GM12864 (cell line): Measurements from ENCODE around the gene GNAS.

ENCODE experiments used
- DNase-seq: peaks from one replicate; pipeline ENCODE4 v3.0.0-alpha.2; 2011; ENCODE audit warnings: low read depth
- H3K4me3 ChIP-seq: 2 replicates; pipeline ENCODE4 v1.5.1; 2011; ENCODE audit warnings: mild to moderate bottlenecking, low read depth, low read length, control low read depth
- CTCF ChIP-seq: IDR thresholded peaks from 2 replicates; pipeline ENCODE4 v1.5.1; 2011; ENCODE audit warnings: low read depth, mild to moderate bottlenecking, moderate library complexity, low read length, control low read depth, inconsistent platforms; ENCODE audit errors: missing control alignments

Gene GNAS

DNA sequence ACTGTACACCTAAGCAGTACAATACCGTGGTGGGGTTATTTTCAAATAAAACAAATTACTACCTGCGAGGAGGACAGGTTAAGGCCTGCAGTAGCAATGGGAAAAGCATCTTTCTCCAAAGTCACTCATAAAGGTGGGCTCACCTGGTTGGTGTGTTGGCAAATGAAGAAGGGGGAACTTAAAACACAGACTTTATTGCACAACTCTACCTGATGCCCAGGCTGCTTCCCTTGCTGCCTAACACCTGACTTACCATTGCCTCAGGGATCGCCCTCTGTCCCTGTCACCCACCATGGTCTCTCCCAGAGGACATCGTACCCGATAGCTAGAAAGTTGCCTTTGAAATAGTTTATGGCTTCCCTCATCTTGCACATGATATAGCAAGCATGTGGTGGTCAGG, 53.6 kb downstream of the GNAS start:
- DNase-seq = no peak
- no peak for TF ChIP-seq CTCF
- H3K4me3 ChIP-seq = peak overlapping the region; percentile 16; the same call in 1 of the 2 replicates

GRCh38 chr20:58906894-58907293, 54.4 kb downstream of the GNAS start:
- no peak for TF ChIP-seq CTCF
- H3K4me3 ChIP-seq = peak overlapping the region; percentile 39; the same call in 1 of the 2 replicates
- DNase-seq = no peak

DNA sequence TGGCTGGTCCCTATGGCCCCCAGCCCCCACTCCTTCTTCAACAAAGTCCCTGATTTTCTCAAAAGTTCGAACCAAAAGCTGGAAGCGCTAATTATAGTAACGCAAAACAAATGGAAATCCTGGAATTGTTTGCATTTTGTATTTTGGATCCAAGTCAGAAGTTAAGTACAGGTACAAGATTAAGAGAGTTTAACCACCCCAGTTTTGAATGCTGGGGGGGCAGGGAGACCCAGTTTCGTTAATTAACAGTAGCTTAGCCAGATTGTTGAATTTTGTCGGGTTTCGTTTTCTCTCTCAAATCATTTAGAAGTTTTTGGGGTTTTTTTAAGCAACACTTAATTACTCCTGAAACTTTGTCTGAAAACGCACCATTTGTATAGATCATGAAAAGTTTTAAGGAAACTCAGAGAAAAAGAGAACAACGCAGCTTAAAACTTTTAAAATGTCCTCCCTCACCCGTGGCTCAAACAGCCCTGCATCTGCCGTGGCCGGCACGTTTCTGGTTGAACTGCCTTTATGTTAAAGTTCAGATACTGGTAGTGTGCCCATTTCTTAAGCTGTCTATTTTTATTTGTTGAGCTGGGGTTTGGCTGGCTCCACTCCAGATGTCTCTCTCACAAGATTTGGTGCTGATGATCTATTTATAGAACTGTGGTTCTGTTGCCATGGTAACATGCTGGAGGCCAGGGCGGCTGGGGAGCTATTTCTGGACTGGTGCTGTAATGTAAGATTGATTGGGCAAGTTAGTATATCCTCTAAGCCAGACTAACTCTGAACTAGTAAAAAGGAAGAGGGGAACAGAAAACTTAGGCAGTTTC, 55.0 kb downstream of the GNAS start:
- peak; percentile 99 for DNase-seq
- TF ChIP-seq CTCF = no peak
- peak overlapping the region; percentile 39 for H3K4me3 ChIP-seq

GRCh38 chr20:58908221-58908620, 55.7 kb downstream of the GNAS start:
- no peak for DNase-seq
- H3K4me3 ChIP-seq = peak overlapping the region; percentile 28; the same call in 1 of the 2 replicates
- no peak for TF ChIP-seq CTCF

- DNase-seq = no peak
- TF ChIP-seq CTCF = no peak
- no peak overlapping the region; the same call in 1 of the 2 replicates for H3K4me3 ChIP-seq
Observed at GRCh38 chr20:58908941-58909340, 56.4 kb downstream of the GNAS start.

GRCh38 chr20:58909585-58909984, 57.1 kb downstream of the GNAS start:
- no peak for DNase-seq
- no peak overlapping the region for H3K4me3 ChIP-seq
- no peak for TF ChIP-seq CTCF

- no peak for TF ChIP-seq CTCF
- DNase-seq = no peak
- H3K4me3 ChIP-seq = no peak overlapping the region
Observed at GRCh38 chr20:58910473-58910872, 58.0 kb downstream of the GNAS start.
